Ishikawa (cell line): ENCODE data around the gene SLC38A11.

Experiments
- FOXM1 ChIP-seq: IDR thresholded peaks from 2 replicates; pipeline ENCODE4 v1.6.1; 2012; ENCODE audit warnings: low read depth, borderline replicate concordance
- REST ChIP-seq: IDR thresholded peaks from 2 replicates; pipeline ENCODE4 v1.6.1; 2012; ENCODE audit warnings: low read depth, mild to moderate bottlenecking

GRCh38 chr2:164960159-164960558 lies 4.8 kb upstream of the SLC38A11 start:
- TF ChIP-seq REST (no peak), FOXM1 (no peak)
